ENCODE data around the gene MAFF.
"Not testable (repeated sequence)": the region's sequence is repeated elsewhere in the genome, so short reads cannot be mapped to it uniquely, and the experiment has no call there.

MAFF gene
- total RNA-seq, result 52.5 to 283 (median 97.6) reads per million in 17 experiments

DNA sequence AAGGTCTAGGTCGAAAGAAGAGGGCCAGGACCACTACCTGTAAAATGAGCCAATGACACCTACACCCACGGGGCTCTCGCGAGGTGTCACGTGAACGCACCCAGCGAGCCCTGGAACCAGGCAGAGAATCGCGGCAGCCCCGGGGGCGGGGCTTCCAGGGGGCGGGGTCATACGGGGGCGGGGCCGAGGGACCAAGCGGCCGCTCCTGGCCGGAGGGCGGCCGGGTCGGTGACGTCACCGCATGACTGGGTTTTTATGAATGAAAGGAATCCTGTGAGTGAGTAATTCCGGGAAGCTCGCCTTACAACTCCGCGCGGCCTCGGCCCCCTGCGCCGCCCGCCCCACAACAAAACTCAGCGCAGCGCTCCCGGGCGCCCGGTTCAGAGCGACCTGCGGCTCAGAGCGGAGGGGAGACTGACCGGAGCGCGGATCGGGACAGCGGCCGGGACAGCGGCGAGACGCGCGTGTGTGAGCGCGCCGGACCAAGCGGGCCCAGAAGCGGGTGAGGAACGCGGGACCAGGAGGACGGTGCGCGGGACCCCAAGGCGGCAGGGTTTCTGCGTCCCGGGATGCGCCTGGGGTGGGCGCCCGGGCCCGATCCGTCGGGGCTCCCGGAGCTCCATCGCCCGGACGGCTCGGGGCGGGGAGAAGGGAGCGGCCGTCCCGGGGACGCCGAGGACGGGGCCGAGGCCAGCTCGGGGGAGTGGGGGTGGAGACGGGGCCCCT is at the start of gene MAFF:
MAFF (plus strand) TSS at position 284 of the 726 bp plus-strand sequence. CDS start 11,860 bp downstream, outside the sequence.
- DNase-seq, result peak; percentile 97 to 98 (median 98)

DNA sequence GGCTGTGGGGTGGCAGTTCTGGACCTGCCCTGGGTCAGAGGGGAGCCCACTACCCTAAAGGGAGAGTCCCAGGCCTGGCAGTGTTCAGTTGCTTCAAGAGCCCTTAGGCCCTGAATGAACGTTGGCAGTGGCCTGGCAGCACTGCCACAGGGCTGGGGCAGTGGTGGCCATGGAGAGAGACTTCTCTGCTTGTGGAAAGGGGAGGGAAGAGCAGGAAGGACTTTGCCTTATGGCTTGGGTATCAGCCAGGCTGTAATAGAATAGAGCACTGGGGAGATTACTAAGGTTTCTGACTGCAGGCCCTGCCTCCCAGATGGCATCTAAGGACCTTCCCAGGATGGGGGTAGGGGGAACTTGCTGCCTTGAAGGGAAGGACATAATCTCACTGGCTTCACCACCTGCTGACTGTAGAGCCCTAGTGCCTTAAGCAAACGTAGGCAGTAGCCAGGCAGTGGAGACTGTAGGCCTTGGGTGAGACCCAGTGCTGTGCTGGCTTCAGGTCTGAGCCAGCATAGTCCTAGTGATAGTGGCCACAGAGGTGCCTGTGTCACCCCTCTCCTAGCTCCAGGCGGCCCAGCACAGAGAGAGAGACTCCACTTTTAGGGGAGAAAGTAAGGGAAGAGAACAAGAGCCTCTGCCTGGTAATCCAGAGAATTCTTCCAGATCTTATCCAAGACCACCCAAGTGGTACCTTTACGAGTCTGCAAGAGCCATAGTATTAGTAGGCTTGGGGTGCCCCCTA is 47.8 kb upstream of the MAFF start:
- DNase-seq, result no peak

- DNase-seq, result not testable (repeated sequence)
Observed at GRCh38 chr22:38154563-38154915, 47.3 kb upstream of the MAFF start.

DNA sequence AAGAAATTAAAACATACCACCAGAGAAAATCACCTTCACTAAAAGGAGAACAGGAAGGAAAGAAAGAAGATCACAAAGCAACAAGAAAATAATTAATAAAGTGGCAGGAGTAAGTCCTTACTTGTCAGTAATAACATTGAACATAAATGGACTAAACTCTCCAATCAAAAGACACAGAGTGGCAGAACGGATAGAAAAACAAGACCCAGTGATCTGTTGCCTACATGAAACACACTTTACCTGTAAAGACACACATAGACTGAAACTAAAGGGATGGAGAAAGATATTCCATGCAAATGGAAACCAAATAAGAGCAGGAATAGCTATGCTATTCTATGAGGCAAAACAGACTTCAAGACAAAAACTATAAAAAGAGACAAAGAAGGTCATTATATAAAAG is 46.1 kb upstream of the MAFF start:
- no peak for DNase-seq

DNA sequence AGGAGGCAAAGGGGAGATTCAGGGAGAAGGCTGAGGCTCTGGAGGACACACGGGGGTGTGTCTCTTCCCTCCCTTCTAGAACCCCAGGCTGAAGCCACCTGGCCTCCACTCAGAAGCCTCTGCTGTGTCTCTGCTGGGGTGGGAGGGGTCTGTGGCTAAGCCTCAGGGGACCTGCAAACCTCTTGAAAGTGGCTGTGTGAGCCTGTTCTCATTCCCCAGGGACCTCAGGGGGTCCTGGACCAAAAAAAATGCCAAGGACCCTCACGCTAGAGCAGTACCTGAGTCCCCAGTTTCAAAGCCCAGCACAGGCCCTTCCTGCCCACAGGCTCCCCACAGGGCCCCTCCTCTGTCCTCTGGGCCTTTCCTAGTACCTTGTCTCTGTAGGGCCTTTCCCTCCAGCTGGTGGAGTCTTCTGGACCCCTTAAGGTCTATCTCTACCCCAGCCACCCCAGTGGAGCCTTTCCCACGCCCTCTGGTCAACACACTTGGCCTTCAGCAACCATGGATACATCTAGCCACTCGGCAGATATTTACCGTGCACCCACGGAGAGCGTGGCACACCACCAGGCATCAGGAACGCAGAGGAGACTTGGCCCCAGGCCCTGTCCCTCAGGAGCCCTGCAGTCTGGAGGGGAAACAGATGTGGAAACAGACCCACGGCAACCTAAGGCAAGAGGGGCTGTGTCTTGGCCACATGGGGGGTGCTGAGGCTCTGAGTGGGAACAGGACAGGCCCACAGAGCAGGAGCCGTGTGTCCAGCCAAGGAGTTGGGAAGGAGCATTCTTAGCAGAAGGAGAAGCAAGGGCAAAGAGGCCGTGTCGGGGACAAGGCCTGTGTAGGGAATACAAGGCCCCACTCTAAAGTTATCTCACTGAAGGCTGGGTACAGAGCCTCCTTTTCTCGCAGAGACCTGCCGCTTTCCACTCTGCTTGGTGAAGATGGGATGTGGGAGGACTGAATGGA is 38.6 kb upstream of the MAFF start:
- DNase-seq, result no peak

GRCh38 chr22:38163844-38164550 is 37.8 kb upstream of the MAFF start:
- DNase-seq, result no peak

GRCh38 chr22:38164551-38164918 is 37.3 kb upstream of the MAFF start:
- no peak for DNase-seq

- no peak for DNase-seq
Observed at GRCh38 chr22:38165922-38166593, 35.7 kb upstream of the MAFF start.

DNA sequence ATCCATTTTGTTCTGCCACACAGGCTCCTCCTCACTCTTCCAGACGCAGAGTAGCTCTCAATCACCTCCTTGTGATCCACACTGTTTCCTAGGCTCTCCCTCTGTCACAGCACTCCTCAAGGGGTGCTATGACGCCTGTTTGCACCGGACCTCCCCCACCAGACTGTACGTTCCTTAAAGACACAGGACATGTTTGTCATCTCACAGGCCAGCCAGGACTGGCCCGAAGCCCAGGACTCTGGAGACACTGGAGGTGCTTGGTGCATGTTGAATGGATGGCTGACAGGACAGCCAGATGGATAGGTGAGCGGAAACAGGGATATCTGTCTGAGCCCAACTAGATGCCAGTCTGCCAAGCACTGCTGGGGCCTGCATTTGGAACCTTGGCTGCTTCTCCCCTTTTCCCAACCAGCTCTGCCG is 33.8 kb upstream of the MAFF start:
- DNase-seq, result no peak

- no peak for DNase-seq
Observed at GRCh38 chr22:38169116-38169515, 32.7 kb upstream of the MAFF start.

DNA sequence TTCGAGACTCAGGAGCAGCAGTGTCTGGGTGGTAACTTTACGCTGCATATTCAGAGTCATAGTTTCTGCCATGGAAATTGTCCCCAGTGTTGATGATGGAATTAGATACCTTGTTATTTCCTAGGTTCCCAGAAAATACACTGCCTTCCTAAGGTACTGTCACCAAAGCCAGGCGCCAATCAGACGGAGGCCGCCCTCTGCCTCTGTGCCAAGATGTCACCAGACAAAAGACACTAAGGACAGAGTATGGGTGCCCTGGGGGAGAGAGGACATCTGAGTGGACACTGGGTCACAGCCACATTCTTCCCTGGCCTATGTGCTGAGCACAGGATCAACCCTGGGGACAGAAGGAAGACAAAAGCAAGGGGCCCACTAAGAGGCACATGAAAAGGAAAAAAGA is 31.3 kb upstream of the MAFF start:
- DNase-seq, result no peak

DNA sequence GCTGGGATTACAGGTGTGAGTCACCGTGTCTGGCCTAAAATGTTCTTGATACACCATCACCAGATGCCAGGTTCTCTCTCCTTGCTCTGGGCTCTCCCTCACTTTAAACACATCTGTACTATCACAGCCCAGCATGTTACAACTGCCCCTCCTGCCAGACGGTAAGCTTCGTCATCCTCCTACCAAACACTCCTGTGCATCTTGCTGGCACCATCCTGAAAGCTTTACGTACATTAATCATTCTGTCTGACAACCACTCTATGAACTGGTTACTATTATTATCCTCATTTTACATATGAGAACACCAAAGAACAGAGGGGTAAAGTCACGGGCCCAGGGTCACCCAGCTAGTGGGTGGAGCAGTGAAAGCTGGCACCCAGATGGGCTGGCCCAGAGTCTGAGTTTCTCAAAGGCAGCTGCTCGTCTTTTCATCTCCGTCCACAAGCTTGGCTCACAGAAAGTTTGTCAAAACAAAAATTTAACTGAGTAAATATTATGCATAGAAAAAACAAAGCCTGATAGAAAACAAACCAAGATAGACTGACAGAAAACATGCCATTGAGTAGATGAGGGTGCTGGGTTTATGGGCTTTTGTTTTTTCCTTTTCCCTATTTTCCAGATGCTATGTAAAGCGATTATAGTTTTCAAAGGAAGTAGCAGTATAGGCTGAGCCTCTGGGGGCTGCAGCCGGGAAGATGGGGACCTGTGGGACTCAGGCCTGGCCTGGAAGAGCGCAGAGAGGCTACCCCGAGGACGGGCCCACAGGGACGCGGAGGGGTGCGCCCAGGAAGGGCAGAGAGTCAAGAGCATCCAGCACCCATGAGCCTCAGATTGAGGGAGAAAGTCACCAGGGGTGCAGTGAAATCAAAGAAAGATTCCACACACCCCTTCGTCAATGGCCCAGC is 29.6 kb upstream of the MAFF start:
- DNase-seq, result no peak

DNA sequence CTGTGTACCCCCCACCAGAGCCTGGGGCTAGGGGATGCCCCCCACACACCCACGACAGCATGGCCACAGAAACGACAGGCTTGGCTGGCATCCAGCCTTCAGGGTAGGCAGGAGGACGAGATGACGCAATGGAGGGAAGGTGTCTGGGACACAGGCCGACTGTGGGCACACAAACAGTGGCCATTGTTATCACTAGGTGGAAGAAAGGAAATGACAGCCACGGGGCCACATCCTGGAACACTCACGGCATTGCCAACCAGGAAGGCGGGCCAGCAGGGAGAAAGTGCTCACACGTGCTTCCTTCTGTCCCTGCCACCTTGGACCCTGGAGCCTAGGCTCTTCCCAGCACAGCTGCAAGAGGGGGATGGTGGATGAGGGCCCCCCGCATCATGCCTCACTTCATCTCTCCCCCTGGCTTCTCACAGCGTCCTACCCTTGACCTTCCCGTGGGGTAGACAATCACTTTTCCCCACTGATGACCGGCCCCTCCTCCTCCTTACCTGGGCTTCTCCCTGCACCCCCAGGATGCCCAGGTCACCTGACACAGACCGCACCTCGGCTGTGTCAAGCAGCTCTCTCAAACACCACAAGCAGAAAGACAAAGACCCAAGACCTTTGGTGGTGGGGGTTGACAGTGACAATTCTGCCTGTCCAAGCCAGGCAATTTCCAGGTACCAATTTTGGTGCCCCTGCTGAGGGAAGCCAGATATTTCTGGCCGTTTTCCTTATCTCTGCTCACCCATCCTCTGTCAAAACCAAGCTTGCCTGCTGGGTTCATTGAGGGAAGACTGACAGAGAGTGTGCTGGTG is 28.8 kb upstream of the MAFF start:
- peak; percentile 28 to 49 (median 44) for DNase-seq

- DNase-seq, result no peak
Observed at GRCh38 chr22:38173641-38173906, 28.2 kb upstream of the MAFF start.

- DNase-seq, result no peak
Observed at GRCh38 chr22:38174626-38175025, 27.2 kb upstream of the MAFF start.

DNA sequence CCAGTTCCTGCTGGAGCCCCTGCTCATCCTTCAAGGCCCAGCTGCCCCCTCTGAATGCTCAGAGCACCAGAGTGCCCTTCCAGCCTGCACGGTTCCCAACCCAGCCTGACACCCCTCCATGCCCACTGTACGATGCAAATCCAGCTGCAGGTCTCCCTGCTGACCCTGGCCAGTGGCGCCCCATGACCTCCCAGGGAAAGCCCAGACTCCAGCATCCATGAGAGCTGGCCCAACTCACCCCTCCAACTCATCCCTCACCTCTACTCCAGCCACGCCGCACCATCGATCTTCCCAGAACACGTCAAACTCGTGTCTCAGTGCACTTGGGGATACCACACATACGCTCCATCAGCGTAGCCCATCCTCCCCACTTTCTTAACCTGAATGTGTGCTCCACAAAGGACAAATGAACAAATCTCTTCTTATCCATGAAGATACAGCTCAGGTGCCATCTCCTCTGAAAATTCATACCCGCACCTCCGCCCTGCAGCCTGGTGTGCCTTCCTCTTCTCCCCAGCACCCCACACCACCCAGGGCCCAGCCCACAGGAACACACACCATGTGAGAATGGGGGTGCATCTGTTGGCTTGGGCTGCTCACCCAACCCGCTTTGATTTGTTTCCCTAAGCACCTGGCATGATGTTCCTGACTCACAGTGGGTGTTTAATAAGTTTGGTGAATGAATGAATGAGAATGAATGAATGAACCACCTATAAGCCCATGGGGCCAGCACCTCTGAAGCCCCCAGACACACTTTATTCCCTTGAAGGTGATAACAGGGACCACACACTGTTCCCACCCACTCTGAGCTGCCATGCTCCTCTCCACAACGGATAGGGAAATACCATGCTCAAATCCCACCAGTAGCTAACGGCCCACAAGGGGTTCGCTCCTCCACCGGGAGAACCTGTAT is 26.3 kb upstream of the MAFF start:
- DNase-seq, result no peak

DNA sequence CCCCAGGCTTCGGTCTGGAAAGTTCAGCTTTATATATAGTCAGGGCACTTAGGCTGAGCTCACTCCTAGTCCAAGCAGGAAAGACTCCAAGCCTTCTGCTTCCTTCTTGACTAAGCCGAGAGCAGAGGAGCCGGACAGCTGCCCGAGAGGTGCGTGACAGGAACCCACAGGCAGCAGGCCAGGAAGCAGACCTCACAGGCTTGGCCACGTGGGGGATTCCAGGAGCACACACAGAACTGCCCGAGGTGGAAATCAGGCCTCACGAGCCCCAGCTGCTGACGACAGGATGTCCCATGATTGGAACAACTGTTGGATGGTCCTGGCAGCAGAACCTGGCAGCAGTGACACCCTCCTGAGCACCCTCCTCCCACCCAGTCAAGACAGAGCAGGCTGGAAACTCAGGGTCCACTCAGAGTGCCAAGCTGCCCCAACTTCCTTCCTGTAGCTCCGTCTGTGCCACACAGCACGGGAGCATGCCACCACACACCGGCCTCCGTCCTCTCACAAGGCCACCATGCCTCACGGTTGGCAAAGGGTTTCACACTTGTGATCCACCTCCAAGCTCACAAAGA is 25.5 kb upstream of the MAFF start:
- peak; percentile 95 to 99 (median 96) for DNase-seq

DNA sequence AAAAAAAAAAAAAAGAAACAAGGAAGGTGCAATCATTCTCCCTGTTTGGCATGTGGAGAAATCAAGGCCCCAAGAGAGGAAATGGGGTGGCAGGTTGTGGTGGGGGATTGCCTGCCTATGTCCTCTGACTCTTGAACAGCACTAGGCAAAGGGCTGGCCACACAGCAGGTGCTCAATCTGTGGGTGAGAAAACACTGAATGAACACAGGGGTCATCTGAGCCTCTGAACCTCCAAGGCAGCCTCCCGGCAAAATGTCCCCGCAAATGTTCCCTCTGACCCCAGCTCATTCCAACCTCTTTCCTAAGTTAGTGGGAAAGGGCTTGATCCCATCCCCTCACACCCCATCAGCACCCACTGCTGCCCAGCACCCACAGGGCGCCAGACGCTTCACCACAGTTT is 24.8 kb upstream of the MAFF start:
- DNase-seq, result peak in 1 of 4 experiments; percentile 27

DNA sequence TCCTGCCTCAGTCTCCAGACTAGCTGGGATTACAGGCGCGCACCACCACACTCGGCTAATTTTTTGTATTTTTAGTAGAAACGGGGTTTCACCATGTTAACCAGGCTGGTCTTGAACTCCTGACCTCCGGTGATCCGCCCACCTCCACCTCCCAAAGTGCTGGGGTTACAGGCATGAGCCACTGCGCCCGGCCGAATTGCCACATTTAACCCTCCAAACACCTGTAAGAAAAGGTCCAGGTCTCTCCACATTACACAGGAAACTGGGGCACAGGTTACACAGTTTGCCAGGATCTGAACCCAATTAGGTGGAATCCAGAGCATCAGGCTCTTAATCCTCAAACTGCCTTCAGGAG is 24.2 kb upstream of the MAFF start:
- not testable (repeated sequence) for DNase-seq

Data from suppressor macrophage (primary cell).